ENCODE results near the gene HTR6.

GRCh38 chr1:19615438-19615837, 49.2 kb upstream of the HTR6 start:
- TF ChIP-seq EZH2 (IDR thresholded peaks at IDR 0.05; ENCODE audit: insufficient read depth, poor library complexity, severe bottlenecking) (no peak), EZH2phosphoT487 (IDR thresholded peaks at IDR 0.05; ENCODE audit: insufficient read depth, low read depth) (no peak)
